IgD-negative memory B cell (primary cell): ENCODE results near the gene ADGRG1. TPM values are rescaled to one million over a fixed set of nuclear protein-coding genes. Genes with fewer than 3 reads are reported as not detected.

ENCODE experiments used
- H3K27ac Mint-ChIP-seq, 3 donors: one replicate each; pipeline ENCODE4 v1.8.0; 2020 to 2022; ENCODE audit warnings: mild to moderate bottlenecking in 3 of 3, mixed read lengths in 3 of 3, moderate library complexity in 1 of 3
- H3K27me3 Mint-ChIP-seq: one replicate; pipeline ENCODE4 v1.8.0; 2021; ENCODE audit warnings: mixed read lengths
- H3K36me3 Mint-ChIP-seq: one replicate; pipeline ENCODE4 v1.8.0; 2020; ENCODE audit warnings: mild to moderate bottlenecking, mixed read lengths
- H3K4me1 Mint-ChIP-seq, 3 donors: one replicate each; pipeline ENCODE4 v1.8.0; 2020 to 2022; ENCODE audit warnings: mixed read lengths in 3 of 3, mild to moderate bottlenecking in 1 of 3
- H3K4me3 Mint-ChIP-seq, 4 donors: one replicate each; pipeline ENCODE4 v1.8.0; 2020 to 2022; ENCODE audit warnings: mild to moderate bottlenecking in 4 of 4, mixed read lengths in 4 of 4, moderate library complexity in 3 of 4
- H3K9me3 Mint-ChIP-seq, 3 donors: one replicate each; pipeline ENCODE4 v1.8.0; 2020 to 2021; ENCODE audit warnings: mixed read lengths in 3 of 3, mild to moderate bottlenecking in 1 of 3
- polyA plus RNA-seq: library from polyadenylated mRNA; unstranded; fragments of 300-500 nt; fragmentation: Illumina TruSeq; gene quantifications from one replicate; pipeline ENCODE4 v1.2.3, GENCODE V29; 2021

Gene ADGRG1
- polyA plus RNA-seq, 1 donor from 2014 or later: 10.3 TPM

DNA sequence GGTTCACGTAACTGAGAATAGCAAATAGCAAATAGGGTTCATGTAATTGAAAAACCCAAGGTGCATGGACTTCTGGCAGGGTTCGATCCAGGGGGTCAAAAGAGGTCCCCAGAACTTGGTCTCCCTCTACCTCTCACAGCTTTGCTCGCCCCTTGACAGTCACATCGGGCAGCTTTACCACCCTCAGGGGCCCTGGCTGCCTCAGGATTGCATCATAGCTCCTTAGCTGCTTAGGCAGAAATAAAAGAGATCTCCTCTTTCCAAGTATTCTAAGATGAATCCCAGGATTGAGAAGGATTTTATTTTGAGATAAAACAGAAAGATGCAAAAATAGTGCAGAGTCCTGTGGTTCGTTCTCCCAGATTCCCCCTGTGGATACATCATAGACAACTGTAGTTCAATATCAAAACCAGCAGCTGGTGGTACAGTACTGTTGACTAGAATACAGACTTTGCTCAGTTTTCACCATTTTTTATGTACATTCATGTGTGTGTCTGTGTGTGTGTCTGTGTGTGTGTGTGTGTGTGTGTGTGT lies 52.5 kb downstream of the ADGRG1 start:
- no peaks in the 10 kb centered on the region for H3K9me3 Mint-ChIP-seq
- peaks cover 2% of the 10 kb centered on the region for H3K36me3 Mint-ChIP-seq
- H3K4me3 Mint-ChIP-seq: no peak overlapping the region
- H3K27ac Mint-ChIP-seq: no peak overlapping the region
- no peaks in the 10 kb centered on the region for H3K27me3 Mint-ChIP-seq
- peaks cover 0 to 5% (median 0%) of the 10 kb centered on the region in 3 donors for H3K4me1 Mint-ChIP-seq

DNA sequence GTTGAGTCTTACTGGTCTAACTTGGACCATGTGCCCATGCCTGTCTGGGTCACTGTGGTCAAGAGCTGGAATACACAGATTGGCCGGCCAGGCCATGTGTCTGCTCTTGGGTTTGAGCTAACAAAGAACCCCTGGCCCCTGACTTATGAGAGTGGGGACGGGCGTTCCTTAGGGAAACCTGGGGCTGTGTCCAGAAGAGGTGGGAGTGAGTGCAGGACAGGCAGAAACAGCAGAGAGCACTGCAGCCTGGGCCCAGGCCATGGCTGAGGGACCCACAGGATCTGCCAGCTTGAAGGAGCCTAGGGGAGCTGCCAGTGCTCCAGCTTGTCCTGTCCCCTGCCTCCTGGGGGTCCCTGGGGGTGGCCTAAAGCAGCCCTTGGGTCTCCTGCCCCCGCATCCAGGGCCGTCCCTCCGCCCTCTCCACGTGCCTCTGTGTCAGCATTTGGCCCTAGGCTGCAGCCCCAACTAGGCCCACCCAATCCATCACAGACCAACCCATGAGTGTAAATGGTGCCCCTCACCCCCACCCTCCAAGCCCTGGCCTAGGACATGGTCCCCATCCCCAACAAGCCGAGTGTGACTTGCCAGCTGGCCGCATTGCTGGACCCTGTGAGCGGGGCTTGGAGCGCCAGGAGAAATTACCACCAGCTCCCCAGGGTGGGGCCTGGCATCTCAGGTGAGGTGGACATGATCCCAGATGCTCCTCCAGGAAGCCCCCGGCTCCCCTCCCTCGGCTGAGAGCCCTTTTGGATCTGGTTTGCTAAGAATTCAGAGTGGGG lies 53.7 kb downstream of the ADGRG1 start:
- Mint-ChIP-seq H3K27me3 (no peaks in the 10 kb centered on the region), H3K4me3 (no peak overlapping the region), H3K4me1 (peaks cover 0 to 5% (median 0%) of the 10 kb centered on the region in 3 donors), H3K36me3 (peaks cover 2% of the 10 kb centered on the region), H3K27ac (no peak overlapping the region), H3K9me3 (no peaks in the 10 kb centered on the region)

DNA sequence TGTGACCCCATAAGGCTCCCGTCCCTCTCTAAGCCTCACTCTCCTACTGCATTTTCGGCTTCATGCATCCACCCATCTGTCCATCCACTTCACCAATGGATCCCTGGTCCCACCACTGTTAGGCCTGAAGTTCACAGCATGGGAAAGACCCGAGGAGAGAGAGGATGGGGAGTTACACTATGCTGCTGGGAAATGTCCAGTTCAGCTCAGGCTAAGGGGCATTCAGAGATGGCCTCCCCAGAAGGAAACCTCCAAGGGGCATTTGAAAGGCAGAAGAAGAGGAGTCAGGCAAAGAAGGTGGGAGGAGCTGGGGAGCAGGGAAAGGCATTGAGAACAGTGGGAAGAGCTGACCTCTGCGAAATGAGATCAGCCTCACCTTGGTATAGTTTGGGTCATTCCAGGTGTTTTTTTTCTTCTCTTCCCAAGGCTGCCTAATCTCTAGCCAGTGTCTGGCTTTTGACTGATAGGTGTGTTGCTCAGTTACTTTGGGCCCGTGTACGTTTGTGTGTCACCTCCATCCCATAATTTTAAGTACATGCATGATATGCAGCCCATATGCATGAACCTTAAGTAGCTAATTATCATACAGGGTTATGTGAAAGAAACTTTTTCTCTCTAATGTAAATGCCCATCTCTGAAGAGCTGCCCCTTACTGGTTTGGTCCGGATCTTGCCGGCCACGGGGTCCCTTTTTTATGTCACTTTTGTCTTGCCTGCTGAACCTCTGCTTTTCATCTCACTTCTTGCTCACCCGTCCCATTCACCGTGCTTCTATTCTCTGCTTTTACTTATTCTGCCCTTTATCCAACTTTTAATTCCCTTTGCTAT lies 54.6 kb downstream of the ADGRG1 start:
- Mint-ChIP-seq H3K27me3 (no peaks in the 10 kb centered on the region), H3K27ac (no peak overlapping the region), H3K4me1 (peaks cover 0 to 5% (median 0%) of the 10 kb centered on the region in 3 donors), H3K36me3 (peaks cover 2% of the 10 kb centered on the region), H3K4me3 (no peak overlapping the region), H3K9me3 (no peaks in the 10 kb centered on the region)

DNA sequence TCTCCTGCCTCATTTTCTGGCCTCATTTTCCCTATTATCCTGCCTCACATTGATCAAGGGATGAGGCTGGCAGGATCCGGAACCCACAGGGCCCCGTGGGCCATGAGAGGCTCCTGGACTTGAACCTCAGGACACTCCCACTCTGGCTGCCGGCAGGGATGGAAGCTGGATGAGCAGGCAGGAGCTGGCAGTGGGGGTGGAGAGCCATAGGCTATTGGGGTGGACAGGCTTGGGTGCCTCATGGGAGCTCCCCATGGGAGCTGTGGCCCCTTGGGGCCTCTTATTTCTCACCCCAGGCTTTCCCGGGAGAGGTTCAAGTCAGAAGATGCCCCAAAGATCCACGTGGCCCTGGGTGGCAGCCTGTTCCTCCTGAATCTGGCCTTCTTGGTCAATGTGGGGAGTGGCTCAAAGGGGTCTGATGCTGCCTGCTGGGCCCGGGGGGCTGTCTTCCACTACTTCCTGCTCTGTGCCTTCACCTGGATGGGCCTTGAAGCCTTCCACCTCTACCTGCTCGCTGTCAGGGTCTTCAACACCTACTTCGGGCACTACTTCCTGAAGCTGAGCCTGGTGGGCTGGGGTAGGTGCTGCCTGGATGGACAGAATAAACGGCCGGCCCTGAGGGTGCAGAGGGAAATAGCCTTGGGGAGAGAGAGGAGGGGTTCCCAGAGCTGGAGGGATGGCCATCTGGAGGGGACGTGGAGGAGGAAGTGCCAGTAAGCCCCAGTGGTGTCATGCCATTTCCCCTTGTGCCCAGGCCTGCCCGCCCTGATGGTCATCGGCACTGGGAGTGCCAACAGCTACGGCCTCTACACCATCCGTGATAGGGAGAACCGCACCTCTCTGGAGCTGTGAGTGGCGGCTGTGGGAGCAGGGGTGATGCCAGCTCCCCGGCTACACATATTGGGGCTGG lies 55.5 kb downstream of the ADGRG1 start:
- Mint-ChIP-seq H3K27me3 (no peaks in the 10 kb centered on the region), H3K4me3 (peak overlapping the region in 1 of 4 donors; percentile 15)

DNA sequence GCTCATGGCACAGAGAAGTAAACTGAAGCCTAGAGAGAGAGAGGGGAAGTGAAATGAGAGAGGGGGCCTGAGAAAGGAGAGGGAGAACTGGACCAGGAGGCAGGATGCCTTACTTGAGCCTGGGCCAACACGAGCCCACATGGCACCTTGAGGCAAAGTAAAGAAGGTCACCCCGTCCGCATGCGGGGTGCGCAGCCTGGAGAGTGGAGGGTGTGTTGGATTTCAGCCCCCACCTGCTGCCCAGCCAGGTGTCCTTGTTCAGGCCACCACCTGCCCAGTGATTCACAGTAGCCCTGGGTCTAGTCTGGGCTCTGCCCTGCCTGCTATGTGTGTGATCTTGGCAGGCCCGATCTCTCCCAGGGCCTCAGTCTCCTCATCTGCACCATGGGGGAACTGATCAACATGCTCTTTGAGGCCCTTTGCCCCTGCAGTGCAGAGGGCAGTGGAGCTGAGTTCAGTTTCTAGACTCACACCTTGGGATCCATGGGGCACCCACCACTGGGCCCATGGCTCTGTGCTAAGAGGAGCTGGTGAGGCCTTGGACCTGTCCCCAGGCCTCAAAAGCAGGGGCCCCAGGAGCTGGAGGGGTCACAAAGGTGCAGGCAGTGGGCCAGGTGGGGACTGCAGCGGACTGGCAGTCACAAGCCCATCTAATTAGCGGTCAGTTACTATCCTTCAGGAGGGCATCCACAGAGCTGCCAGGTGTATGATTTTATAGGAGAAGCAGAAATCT lies 56.4 kb downstream of the ADGRG1 start:
- Mint-ChIP-seq H3K9me3 (no peaks in the 10 kb centered on the region), H3K4me1 (peaks cover 0 to 9% (median 6%) of the 10 kb centered on the region in 3 donors), H3K4me3 (no peak overlapping the region), H3K36me3 (peaks cover 2% of the 10 kb centered on the region), H3K27me3 (peaks cover 1% of the 10 kb centered on the region), H3K27ac (no peak overlapping the region)

More for the DNA sequence above, 55.5 kb downstream of the ADGRG1 start:
- Mint-ChIP-seq H3K9me3 (no peaks in the 10 kb centered on the region), H3K4me1 (peaks cover 0 to 6% (median 0%) of the 10 kb centered on the region in 3 donors), H3K27ac (no peak overlapping the region), H3K36me3 (peaks cover 2% of the 10 kb centered on the region)

DNA sequence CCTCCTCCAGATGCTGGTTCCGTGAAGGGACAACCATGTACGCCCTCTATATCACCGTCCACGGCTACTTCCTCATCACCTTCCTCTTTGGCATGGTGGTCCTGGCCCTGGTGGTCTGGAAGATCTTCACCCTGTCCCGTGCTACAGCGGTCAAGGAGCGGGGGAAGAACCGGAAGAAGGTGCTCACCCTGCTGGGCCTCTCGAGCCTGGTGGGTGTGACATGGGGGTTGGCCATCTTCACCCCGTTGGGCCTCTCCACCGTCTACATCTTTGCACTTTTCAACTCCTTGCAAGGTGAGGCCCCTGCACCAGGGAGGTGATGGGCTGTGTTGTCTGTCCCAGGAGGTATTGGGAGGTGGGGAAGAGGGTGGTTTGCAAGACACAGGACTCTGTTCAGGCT lies 57.2 kb downstream of the ADGRG1 start:
- peaks cover 0 to 11% (median 9%) of the 10 kb centered on the region in 3 donors for H3K4me1 Mint-ChIP-seq
- H3K9me3 Mint-ChIP-seq: no peaks in the 10 kb centered on the region
- H3K27me3 Mint-ChIP-seq: peaks cover 1% of the 10 kb centered on the region
- H3K4me3 Mint-ChIP-seq: no peak overlapping the region
- peak overlapping the region in 1 of 3 donors; percentile 69 for H3K27ac Mint-ChIP-seq
- peaks cover 2% of the 10 kb centered on the region for H3K36me3 Mint-ChIP-seq

DNA sequence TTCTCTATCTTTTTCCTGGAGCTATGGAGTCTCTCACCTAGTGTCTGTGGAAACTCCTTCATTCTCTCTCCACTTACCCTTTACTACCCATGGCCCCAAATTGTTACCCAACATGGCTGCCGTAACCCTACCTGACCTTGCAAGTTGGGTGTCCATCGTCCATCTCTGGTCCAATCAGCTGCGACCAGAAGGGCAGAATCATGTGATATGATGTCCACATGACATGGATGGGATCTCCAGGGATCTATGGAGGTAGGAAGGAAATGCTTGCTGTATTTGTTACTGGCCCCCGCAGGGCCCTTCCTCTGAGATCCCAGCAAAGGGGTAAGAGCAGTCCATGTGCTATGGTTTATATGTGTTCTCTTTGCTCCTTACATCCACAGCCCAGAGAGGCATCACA lies 58.1 kb downstream of the ADGRG1 start:
- peak overlapping the region in 1 of 4 donors; percentile 34 for H3K4me3 Mint-ChIP-seq

DNA sequence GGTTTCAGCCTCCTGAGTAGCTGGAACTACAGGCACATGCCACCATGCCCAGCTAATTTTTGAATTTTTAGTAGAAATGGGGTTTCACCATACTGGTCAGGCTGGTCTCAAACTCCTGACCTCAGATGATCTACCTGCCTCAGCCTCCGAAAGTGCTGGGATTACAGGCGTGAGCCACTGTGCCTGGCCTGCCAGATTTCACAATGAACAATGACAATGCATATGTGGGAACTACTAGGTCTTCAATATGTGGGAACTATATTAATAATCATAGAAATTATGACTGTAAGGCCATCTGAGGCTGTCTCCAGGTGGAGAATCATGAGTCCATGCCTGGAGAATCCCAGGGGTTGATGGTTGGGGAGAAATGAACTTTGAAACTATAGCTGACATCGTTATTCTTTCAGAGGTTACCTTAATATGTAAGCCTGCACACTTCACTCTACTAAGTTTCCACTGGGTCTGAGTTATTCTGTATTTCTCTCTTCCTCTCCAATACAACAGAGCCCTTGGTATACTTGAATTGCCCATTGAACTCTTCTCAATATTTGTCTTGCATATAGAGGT lies 59.0 kb downstream of the ADGRG1 start:
- H3K4me1 Mint-ChIP-seq: peaks cover 0 to 11% (median 10%) of the 10 kb centered on the region in 3 donors
- H3K27ac Mint-ChIP-seq: no peak overlapping the region
- H3K4me3 Mint-ChIP-seq: no peak overlapping the region
- peaks cover 2% of the 10 kb centered on the region for H3K36me3 Mint-ChIP-seq
- peaks cover 1% of the 10 kb centered on the region for H3K27me3 Mint-ChIP-seq
- no peaks in the 10 kb centered on the region for H3K9me3 Mint-ChIP-seq

More for the DNA sequence above, 58.1 kb downstream of the ADGRG1 start:
- no peaks in the 10 kb centered on the region for H3K9me3 Mint-ChIP-seq
- peaks cover 0 to 11% (median 9%) of the 10 kb centered on the region in 3 donors for H3K4me1 Mint-ChIP-seq
- peaks cover 2% of the 10 kb centered on the region for H3K36me3 Mint-ChIP-seq
- peaks cover 1% of the 10 kb centered on the region for H3K27me3 Mint-ChIP-seq
- H3K27ac Mint-ChIP-seq: no peak overlapping the region

DNA sequence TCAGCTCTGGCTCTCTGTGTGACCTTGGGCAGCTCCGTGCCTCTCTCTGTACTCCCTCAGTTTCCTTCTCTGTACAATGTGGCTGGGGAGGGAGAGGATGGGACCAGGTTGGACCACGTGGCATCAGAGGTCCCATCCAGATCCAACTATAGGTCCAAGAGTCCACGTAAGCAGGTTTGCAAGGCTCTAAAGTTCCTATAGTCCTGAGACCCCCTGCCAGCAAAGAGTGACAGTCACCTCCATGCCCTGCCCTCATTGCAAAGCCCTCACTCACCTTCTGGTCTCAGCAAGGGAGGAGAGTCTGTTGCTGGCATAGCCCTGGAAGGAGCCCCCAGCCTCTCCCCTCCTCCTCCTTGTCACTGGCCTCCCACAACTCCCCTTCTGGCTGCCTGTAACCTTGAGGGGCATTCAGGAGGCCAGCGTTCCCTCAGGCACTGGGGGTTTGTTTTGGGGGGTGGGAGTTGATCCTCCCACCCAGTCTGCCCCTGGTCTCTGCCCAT lies 60.1 kb downstream of the ADGRG1 start:
- no peaks in the 10 kb centered on the region for H3K9me3 Mint-ChIP-seq
- H3K4me3 Mint-ChIP-seq: no peak overlapping the region
- peak overlapping the region in 1 of 3 donors; percentile 67 for H3K27ac Mint-ChIP-seq
- peaks cover 1% of the 10 kb centered on the region for H3K27me3 Mint-ChIP-seq
- H3K4me1 Mint-ChIP-seq: peaks cover 0 to 11% (median 9%) of the 10 kb centered on the region in 3 donors
- peaks cover 2% of the 10 kb centered on the region for H3K36me3 Mint-ChIP-seq

DNA sequence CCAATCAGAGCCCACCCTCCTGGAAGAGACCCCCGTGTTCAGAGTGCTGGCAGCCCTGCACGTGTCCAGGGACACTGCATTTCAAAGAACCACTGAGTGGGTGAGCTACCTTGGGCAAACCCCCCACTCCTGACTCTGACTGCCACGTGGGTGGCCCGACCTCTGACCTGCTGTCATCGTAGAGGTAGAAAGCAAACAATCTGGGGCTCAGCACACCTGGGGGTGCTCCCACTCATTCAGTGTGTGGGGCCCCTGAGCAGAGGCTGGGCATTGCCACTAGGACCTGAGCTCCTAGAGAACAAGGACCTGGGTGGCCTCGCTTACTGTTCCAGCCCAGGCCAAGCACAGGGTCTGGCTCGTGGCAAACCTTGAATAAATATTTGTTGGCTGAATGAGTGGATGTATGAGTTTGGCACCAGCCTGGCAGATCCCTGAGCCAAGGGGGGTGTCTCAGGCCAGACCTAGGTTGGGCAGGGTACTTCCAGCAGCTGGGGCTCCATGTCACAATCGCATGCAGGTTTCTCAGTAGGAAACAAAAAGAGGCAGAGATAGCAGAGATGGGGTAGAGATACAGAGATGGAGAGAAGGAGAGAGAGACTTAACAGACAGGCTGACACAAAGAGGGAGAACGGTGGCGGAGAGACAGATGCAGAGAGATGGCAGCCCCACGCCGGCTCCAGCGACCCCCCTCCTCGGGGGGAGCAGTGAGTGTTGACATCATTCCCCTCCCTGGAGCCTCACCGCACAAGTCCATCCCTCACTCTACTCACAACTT lies 60.7 kb downstream of the ADGRG1 start:
- H3K4me1 Mint-ChIP-seq: peaks cover 0 to 11% (median 9%) of the 10 kb centered on the region in 3 donors
- peak overlapping the region in 1 of 4 donors; percentile 84 for H3K4me3 Mint-ChIP-seq
- peak overlapping the region; percentile 15 to 94 (median 67) for H3K27ac Mint-ChIP-seq
- H3K36me3 Mint-ChIP-seq: peaks cover 2% of the 10 kb centered on the region
- H3K27me3 Mint-ChIP-seq: peaks cover 1% of the 10 kb centered on the region
- H3K9me3 Mint-ChIP-seq: no peaks in the 10 kb centered on the region

DNA sequence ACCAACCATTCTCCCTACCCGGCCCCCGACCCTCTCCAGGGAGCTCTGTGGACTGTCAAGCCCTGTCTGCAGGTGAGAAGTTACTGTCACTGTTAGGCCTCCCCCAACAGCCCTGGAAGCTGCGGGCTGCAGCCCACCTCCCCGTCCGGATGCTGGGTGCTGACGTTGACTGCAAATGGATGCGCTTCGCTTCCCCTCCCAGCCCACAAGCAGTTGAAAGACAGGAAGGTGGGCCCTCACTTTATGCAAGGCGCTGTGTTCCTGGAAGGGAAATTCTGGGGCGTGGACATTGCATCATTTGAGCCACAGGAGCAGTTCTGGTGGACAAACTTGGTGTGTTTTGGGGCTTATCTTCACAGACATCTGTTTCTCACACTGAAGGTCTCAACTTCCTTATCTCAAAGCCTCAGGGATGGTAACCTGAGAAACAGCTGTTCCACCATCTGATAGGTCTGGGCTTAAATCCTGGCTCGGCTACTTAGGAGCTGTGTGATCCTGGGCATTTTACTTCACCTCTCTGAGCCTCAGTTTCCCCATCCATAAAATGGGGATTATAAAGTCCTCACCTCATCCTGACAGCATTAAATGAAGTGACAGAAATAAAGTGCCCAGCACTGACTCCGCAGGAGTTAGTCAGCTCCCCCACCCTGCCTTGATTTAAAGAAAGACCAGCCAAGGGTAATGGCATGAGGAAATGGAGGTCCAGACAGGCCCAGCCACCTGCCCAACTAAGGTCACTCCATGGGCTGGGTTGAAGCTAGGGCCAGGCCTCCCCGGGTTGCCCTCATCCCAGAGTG lies 61.5 kb downstream of the ADGRG1 start:
- no peaks in the 10 kb centered on the region for H3K36me3 Mint-ChIP-seq
- peaks cover 5 to 13% (median 12%) of the 10 kb centered on the region in 3 donors for H3K4me1 Mint-ChIP-seq
- H3K4me3 Mint-ChIP-seq: peak overlapping the region in 3 of 4 donors; percentile 3 to 84 (median 76)
- peaks cover 1% of the 10 kb centered on the region for H3K27me3 Mint-ChIP-seq
- H3K9me3 Mint-ChIP-seq: no peaks in the 10 kb centered on the region
- peak overlapping the region in 2 of 3 donors; percentile 15 to 94 for H3K27ac Mint-ChIP-seq
